HepG2 (cell line): ENCODE data around the gene SCGB2B2. TPM values are rescaled to one million over a fixed set of nuclear protein-coding genes. Genes with fewer than 3 reads are reported as not detected.

Source experiments
- ATAC-seq: fragments of 200-7000 bp; cut with Tn5 transposase; 3 replicates; pipeline ENCODE4 v1.9.1; 2020; ENCODE audit warnings: mild to moderate bottlenecking, moderate library complexity
- BruUV-seq: library from RNA; stranded (reverse); fragments of 400-500 nt; replicated peaks from 2 replicates; lab custom pipeline; 2021; lab: Mats Ljungman, UMichigan
- CTCF ChIA-PET: fragments of 300-600 bp; formaldehyde crosslinking; extraction: SDS; loops from one replicate; lab custom pipeline; 2021; ENCODE audit warnings: low total read pairs, inconsistent platforms, low intra/inter-chr PET ratio; lab: Yijun Ruan, JAX
- POLR2A ChIA-PET: fragments of 350-600 bp; sonication (Branson Sonifier 250); formaldehyde crosslinking; loops from one replicate; lab custom pipeline; 2020; ENCODE audit warnings: antibody characterized with exemption, inconsistent platforms; lab: Yijun Ruan, JAX
- DNase-seq: peaks from one replicate; pipeline ENCODE4 v3.0.0-alpha.2; 2015; ENCODE audit warnings: low spot score
- FAIRE-seq: peaks from 3 replicates; lab custom pipeline; 2011; peaks lifted over from hg19 to GRCh38; lab: Jason Lieb, UNC
- H2AFZ ChIP-seq: one replicate; pipeline ENCODE4 v1.6.1; 2011; ENCODE audit warnings: low read length, inconsistent platforms
- H3K27ac ChIP-seq: fragments of 300-600 bp; 3 replicates; pipeline ENCODE4 v1.8.0; 2011; ENCODE audit warnings: mixed run types, mild to moderate bottlenecking, mixed read lengths, low read length, inconsistent platforms; ENCODE audit not compliant: insufficient read depth; ENCODE audit errors: extremely low read length
- H3K27me3 ChIP-seq, 2 experiments: fragments of 200-600 bp in 1 of 2; 2 replicates in 1 of 2; 3 replicates in 1 of 2; pipeline versions ENCODE4 v1.6.0 to v1.8.0; 2011; ENCODE audit warnings: low read length in 2 of 2, mild to moderate bottlenecking in 2 of 2, moderate library complexity in 2 of 2, inconsistent platforms in 1 of 2; ENCODE audit not compliant: insufficient read depth in 2 of 2, control insufficient read depth in 1 of 2
- H3K36me3 ChIP-seq, 2 experiments: fragments of 200-600 bp in 1 of 2; replicated peaks in 1 of 2; 2 replicates in 1 of 2; 3 replicates in 1 of 2; pipeline versions ENCODE4 v1.5.1 to v1.8.0; 2011; ENCODE audit warnings: low read length in 2 of 2, inconsistent platforms in 1 of 2; ENCODE audit not compliant: insufficient read depth in 2 of 2, control insufficient read depth in 1 of 2
- H3K4me1 ChIP-seq: 2 replicates; pipeline ENCODE4 v1.5.1; 2012; ENCODE audit warnings: low read length, inconsistent platforms; ENCODE audit not compliant: insufficient read depth
- H3K4me2 ChIP-seq: 2 replicates; pipeline ENCODE4 v1.6.0; 2011; ENCODE audit warnings: low read depth, low read length, inconsistent platforms
- H3K4me3 ChIP-seq, 3 experiments: fragments of 200-600 bp in 1 of 3; sonication (generic), shearing (Covaris generic) in 1 of 3; replicated peaks in 1 of 3; 2 replicates each; pipeline ENCODE4 v1.5.1; 2011 to 2016; ENCODE audit warnings: low read length in 3 of 3, inconsistent platforms in 2 of 3, low read depth in 2 of 3, mild to moderate bottlenecking in 2 of 3, control low read depth in 1 of 3, mixed read lengths in 1 of 3; ENCODE audit not compliant: insufficient read depth in 1 of 3
- H3K79me2 ChIP-seq: one replicate; pipeline ENCODE4 v1.6.1; 2011; ENCODE audit warnings: low read length, inconsistent platforms; ENCODE audit not compliant: insufficient read depth
- H3K9ac ChIP-seq: 2 replicates; pipeline ENCODE4 v1.6.0; 2011; ENCODE audit warnings: mild to moderate bottlenecking, low read depth, low read length, inconsistent platforms; ENCODE audit not compliant: insufficient read depth
- H3K9me3 ChIP-seq: 2 replicates; pipeline ENCODE4 v1.5.1; 2012; ENCODE audit warnings: mild to moderate bottlenecking, low read length
- H4K20me1 ChIP-seq: 2 replicates; pipeline ENCODE4 v1.6.0; 2011; ENCODE audit warnings: inconsistent platforms, mild to moderate bottlenecking, low read length, moderate library complexity; ENCODE audit not compliant: insufficient read depth
- NFYB ChIP-seq: sonication (generic); formaldehyde crosslinking; IDR thresholded peaks from 2 replicates; pipeline ENCODE4 v1.4.0; 2020; ENCODE audit warnings: missing genetic modification reagents
- NFYC ChIP-seq: IDR thresholded peaks from 2 replicates; pipeline ENCODE4 v1.6.1; 2016; ENCODE audit warnings: missing genetic modification reagents, missing compliant biosample characterization
- PATZ1 ChIP-seq: sonication (generic); formaldehyde crosslinking; IDR thresholded peaks from 2 replicates; pipeline ENCODE4 v1.4.0; 2020; ENCODE audit warnings: missing genetic modification reagents
- SMAD1 ChIP-seq: sonication (generic); formaldehyde crosslinking; IDR thresholded peaks from 2 replicates; pipeline ENCODE4 v1.4.0; 2020; ENCODE audit warnings: missing genetic modification reagents, low read depth, mild to moderate bottlenecking, borderline replicate concordance
- ZBTB20 ChIP-seq: sonication (generic); formaldehyde crosslinking; IDR thresholded peaks from 2 replicates; pipeline ENCODE4 v1.8.1; 2023; ENCODE audit warnings: missing genetic modification reagents, low read depth, mild to moderate bottlenecking, borderline replicate concordance
- ZBTB7B ChIP-seq: sonication (generic); formaldehyde crosslinking; IDR thresholded peaks from 2 replicates; pipeline ENCODE4 v1.4.0; 2020; ENCODE audit warnings: missing genetic modification reagents
- ZFP1 ChIP-seq: IDR thresholded peaks from 2 replicates; pipeline ENCODE4 v1.6.1; 2016
- ZNF276 ChIP-seq: sonication (generic); formaldehyde crosslinking; IDR thresholded peaks from 2 replicates; pipeline ENCODE4 v1.4.0; 2020; ENCODE audit warnings: mild to moderate bottlenecking, low read depth, missing genetic modification reagents
- ZNF317 ChIP-seq: sonication (generic); formaldehyde crosslinking; IDR thresholded peaks from 2 replicates; pipeline ENCODE4 v1.5.0; 2020; ENCODE audit warnings: mild to moderate bottlenecking, missing genetic modification reagents
- ZNF431 ChIP-seq: sonication (generic); formaldehyde crosslinking; IDR thresholded peaks from 2 replicates; pipeline ENCODE4 v1.9.0; 2022; ENCODE audit warnings: missing genetic modification reagents, low read depth, mild to moderate bottlenecking, borderline replicate concordance
- ZXDC ChIP-seq: sonication (generic); formaldehyde crosslinking; IDR thresholded peaks from 2 replicates; pipeline ENCODE4 v1.5.0; 2020; ENCODE audit warnings: mild to moderate bottlenecking, missing genetic modification reagents
- WGBS: methylation state at CpG from one replicate; pipeline ENCODE4 v1.1.6; 2017; ENCODE audit warnings: low lambda C conversion rate; 5-methylcytosine and 5-hydroxymethylcytosine counted together
- in situ Hi-C: cut with HindIII; loops from 2 replicates; pipeline ENCODE4 v1.10.0; 2017; ENCODE audit warnings: low pct_unique_long_range_greater_than_20kb; ENCODE audit not compliant: extremely low pct_ligation_motif_present
- intact Hi-C: fragments of 100-400 bp; cut with micrococcal nuclease; formaldehyde crosslinking; loops from one replicate; pipeline ENCODE4 v1.10.0; 2022; ENCODE audit not compliant: unreplicated experiment
- polyA plus RNA-seq, 8 experiments: library from polyadenylated mRNA; depleted of rRNA in 3 of 8; stranded (reverse) in 7 of 8; unstranded in 1 of 8; fragments of >200 nt; fragmentation: Illumina TruSeq in 4 of 8; extraction: Trizol in 4 of 8; gene quantifications; 2 replicates each; pipeline versions ENCODE4 v1.2.1 to v1.2.3, GENCODE V29; 2011 to 2016; ENCODE audit warnings: low read depth in 4 of 8, missing spikeins in 1 of 8, mixed read lengths in 1 of 8; ENCODE audit not compliant: insufficient read depth in 1 of 8
- total RNA-seq, 5 experiments: library from RNA; depleted of rRNA; stranded (reverse); fragments of >200 nt; fragmentation: Illumina TruSeq; extraction: Trizol; gene quantifications; 2 replicates each; pipeline ENCODE4 v1.2.3, GENCODE V29; 2016; ENCODE audit warnings: low read depth in 1 of 5

The SCGB2B2 gene
- total and polyA plus RNA-seq, 2 of the 13 experiments (the other 11 are each of a cell fraction or from before 2014, with no cell fraction given): 0.03 TPM; not detected in 1

GRCh38 chr19:34692549-34692948 lies 15.6 kb upstream of the SCGB2B2 start:
- FAIRE-seq: no peak
- Histone ChIP-seq H3K9me3 (no peaks in the 10 kb centered on the region), H3K27me3 (no peaks in the 10 kb centered on the region; a peak in 1 of 5 replicates), H3K4me2 (no peak overlapping the region), H3K9ac (no peak overlapping the region), H3K79me2 (no peaks in the 10 kb centered on the region), H3K4me1 (no peaks in the 10 kb centered on the region), H3K36me3 (no peaks in the 10 kb centered on the region), H2AFZ (no peak overlapping the region), H4K20me1 (no peaks in the 10 kb centered on the region), H3K4me3 (no peak overlapping the region), H3K27ac (no peak overlapping the region)
- ChIA-PET POLR2A (no interaction called here), CTCF (no interaction called here)
- in situ Hi-C loops (no loop called here), intact Hi-C loops (no loop called here)
- DNase-seq: no peak
- no TSS peak for BruUV-seq
- 2% methylated on average over 2 of the region's 2 CpGs for WGBS
- TF ChIP-seq NFYC (CRISPR knock-in tag) (no peak), ZBTB7B (CRISPR knock-in tag) (no peak)
- ATAC-seq: no peak

- Histone ChIP-seq H3K27me3 (no peaks in the 10 kb centered on the region; a peak in 1 of 5 replicates), H3K4me2 (no peak overlapping the region), H3K4me1 (no peaks in the 10 kb centered on the region), H3K4me3 (no peak overlapping the region), H3K9me3 (peaks cover 6% of the 10 kb centered on the region), H3K27ac (no peak overlapping the region), H3K9ac (no peak overlapping the region), H2AFZ (no peak overlapping the region), H3K79me2 (no peaks in the 10 kb centered on the region), H4K20me1 (no peaks in the 10 kb centered on the region), H3K36me3 (no peaks in the 10 kb centered on the region)
- ChIA-PET POLR2A (no interaction called here), CTCF (no interaction called here)
- WGBS: 1% methylated on average over 3 of the region's 3 CpGs
- in situ Hi-C loops (no loop called here), intact Hi-C loops (no loop called here)
- no peak for FAIRE-seq
- no peak for ATAC-seq
- no peak for DNase-seq
- no TSS peak for BruUV-seq
- TF ChIP-seq SMAD1 (CRISPR knock-in tag) (no peak), ZNF317 (CRISPR knock-in tag) (no peak), ZXDC (CRISPR knock-in tag) (no peak), ZNF431 (CRISPR knock-in tag) (no peak), NFYB (CRISPR knock-in tag) (no peak), ZBTB20 (CRISPR knock-in tag) (no peak), ZFP1 (no peak), PATZ1 (CRISPR knock-in tag) (no peak), ZNF276 (CRISPR knock-in tag) (no peak)
Observed at GRCh38 chr19:34690372-34690771, 13.4 kb upstream of the SCGB2B2 start.
